LNCaP clone FGC (cell line): ENCODE data around the gene NCS1.

ENCODE experiments used
- DNase-seq: peaks from one replicate; pipeline ENCODE4 v3.0.0-alpha.2; 2011; ENCODE audit warnings: low read depth
- H3K4me3 ChIP-seq: 2 replicates; pipeline ENCODE4 v1.5.1; 2011; ENCODE audit warnings: mild to moderate bottlenecking, low read depth, low read length, control low read depth
- TF ChIP-seq, protein P1 (sequence below): IDR thresholded peaks from 2 replicates; pipeline ENCODE4 v1.5.1; 2012; ENCODE audit warnings: mild to moderate bottlenecking; ENCODE audit not compliant: control insufficient read depth, insufficient read depth; ENCODE audit errors: extremely low read depth

NCS1 gene

DNA sequence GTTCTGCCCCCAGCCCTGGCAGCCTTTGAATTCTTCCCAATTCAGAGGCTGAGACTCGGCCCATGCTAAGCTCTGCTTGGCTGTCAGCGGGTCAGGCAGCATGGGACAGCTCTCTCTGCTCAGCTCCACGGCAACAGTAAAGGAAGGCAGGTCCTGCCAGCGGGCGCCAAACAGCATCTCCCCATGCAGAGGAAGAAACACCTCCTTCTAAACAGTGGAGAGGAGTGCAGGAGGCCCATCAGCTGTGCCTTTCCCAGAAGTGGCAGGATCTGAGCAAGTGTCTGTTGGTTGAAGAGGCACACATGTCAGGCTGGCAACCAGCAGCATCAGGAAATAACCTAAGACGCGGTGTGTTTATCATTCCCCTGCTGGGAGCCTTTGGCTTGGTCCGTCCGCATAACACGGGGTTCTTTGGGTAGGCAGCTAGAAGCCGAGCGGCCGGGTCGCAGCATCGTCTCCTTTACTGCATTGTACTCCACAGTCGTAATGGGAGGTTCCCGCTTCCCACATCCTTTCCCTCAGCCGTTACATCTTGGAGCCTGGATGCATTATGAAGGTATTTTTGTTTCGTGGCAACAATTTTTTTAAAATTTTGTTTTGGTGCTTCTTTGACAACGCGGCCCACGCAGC is 42.7 kb upstream of the NCS1 start:
- DNase-seq: no peak
- TF ChIP-seq, protein P1, sequence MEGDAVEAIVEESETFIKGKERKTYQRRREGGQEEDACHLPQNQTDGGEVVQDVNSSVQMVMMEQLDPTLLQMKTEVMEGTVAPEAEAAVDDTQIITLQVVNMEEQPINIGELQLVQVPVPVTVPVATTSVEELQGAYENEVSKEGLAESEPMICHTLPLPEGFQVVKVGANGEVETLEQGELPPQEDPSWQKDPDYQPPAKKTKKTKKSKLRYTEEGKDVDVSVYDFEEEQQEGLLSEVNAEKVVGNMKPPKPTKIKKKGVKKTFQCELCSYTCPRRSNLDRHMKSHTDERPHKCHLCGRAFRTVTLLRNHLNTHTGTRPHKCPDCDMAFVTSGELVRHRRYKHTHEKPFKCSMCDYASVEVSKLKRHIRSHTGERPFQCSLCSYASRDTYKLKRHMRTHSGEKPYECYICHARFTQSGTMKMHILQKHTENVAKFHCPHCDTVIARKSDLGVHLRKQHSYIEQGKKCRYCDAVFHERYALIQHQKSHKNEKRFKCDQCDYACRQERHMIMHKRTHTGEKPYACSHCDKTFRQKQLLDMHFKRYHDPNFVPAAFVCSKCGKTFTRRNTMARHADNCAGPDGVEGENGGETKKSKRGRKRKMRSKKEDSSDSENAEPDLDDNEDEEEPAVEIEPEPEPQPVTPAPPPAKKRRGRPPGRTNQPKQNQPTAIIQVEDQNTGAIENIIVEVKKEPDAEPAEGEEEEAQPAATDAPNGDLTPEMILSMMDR: no peak
- no peak overlapping the region for H3K4me3 ChIP-seq

DNA sequence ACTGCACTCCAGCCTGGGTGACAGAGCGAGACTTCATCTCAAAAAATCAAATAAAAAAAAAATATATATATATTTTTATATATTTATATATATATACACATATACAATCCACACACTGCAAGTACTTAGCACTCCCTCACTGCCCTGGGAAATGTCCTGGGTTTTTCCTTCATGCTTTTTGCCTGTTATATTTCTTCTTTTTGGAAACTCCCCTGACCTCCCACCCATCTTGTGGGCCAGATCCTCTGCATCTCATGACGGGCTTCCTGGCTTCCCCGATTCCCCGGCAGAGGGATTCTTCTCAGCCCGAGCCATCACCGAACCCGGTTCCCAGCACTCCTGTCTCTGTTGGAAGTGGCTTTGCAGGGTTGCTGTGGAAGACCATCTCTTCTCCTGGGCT is 39.5 kb upstream of the NCS1 start:
- H3K4me3 ChIP-seq: no peak overlapping the region
- TF ChIP-seq, protein P1: no peak
- no peak for DNase-seq

DNA sequence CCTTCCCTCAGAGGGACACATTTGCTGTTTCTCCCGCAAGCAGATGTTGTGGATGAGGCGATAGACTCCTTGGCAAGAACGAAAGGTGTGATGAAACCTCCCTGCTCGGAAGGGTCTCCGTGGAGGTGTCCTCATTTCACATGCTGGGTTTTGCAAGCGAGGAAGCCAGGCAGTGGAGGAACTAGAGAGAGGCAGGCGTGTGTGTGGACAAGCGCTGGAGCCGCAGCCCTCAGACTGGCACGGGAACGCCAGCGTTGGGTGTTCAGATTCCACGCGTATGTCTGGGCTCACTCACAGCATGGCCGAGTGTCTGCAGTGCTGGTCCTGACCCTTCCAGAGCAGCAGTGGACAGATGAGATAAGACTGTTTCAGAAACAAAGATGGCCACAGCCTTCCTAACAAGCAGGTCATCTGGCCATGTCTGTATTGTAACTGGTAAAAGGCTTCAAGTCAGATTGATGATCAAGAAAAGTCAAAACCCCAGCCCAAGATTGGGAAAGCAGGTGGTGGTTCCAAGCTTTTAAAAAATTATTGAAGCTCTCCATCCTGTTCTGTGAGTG is 35.0 kb upstream of the NCS1 start:
- DNase-seq: no peak
- no peak overlapping the region for H3K4me3 ChIP-seq
- TF ChIP-seq, protein P1: no peak

DNA sequence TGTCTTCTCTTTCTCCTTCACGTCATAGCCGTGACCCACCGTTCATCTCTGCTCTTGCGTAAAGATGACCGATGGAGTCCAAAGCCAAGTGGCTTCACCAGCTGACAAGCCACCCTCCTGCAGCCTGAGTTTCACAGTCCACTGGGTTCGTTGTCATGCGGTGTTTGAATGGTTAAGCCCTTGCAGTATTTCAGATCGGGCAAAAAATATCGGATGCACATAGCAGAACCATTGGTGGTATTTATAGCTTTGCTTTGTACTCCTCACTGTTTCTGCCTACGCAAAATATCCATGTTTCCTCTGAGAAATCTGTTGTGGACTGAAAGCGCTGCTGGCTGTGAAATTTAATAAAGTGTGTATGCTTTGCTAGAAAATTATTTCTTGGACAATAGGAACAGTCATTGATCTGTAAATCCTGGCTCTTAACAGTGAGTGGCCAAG is 34.5 kb upstream of the NCS1 start:
- no peak overlapping the region for H3K4me3 ChIP-seq
- TF ChIP-seq, protein P1: no peak
- no peak for DNase-seq

DNA sequence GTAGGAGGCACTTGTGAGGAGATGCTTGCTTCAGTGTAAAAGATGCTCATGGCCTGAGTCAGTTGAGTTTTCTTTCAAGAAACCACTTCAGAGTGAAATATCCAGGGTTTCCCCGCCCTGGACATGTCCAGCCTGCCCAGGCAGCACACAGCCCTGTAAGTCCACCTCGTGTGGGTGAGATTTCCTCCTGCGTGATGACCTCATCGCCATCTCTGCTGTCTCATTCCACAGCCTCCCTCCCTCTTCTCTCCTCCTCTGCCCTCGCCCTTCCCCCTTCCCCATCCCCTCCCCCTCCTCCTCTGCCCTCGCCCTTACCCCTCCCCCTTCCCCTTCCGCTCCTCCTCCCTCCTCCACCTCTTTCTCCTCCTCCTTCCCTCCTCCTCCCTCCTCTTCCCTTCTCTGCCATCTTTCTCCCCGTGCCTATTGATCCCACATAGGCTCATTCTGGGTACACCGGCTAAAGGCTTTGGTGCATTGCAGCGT is 34.0 kb upstream of the NCS1 start:
- TF ChIP-seq, protein P1: no peak
- DNase-seq: no peak
- no peak overlapping the region for H3K4me3 ChIP-seq

DNA sequence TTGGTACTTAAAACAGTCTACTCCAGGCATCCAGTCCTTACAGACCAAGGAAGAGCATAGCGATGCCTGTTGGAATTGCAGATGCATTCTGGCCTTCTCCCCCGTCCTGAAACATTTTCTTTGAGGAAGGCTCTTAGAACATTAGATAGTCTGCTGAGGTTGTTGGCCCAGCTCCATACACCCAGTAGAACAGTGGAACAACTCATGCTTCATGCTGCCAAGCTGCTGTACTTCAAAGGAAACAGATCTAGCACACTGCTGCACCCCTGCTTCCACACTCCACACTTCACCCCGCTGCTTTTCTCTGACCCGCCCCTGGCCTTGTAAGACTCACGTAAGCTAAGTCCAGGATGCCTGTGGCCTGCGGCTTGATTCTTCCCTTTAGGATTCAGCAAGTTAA is 33.4 kb upstream of the NCS1 start:
- TF ChIP-seq, protein P1: no peak
- no peak overlapping the region for H3K4me3 ChIP-seq
- no peak for DNase-seq

DNA sequence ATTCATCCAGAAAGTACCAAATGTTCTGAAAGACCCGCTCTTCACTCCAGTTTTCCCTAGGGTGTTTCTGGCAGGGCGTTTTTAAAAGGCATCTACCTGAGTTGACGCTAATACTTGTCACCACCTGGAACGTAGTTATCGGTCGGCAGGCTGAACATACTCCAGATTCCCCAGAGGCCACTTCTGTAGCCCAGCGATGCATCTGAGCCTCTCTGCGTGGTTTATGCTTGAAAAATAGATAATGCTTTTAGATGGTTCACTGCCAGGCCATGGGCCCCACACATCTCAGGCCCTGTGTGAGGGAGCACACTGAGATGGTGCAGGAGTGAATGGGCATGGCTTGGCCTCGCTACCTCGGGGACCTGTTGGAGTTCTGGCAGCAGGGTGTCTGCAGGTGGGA is 33.0 kb upstream of the NCS1 start:
- TF ChIP-seq, protein P1: no peak
- no peak for DNase-seq
- H3K4me3 ChIP-seq: no peak overlapping the region
